HG02678 (cell line): ENCODE results near the gene CKMT2.

Experiments used
- ATAC-seq: cut with Tn5 transposase; IDR thresholded peaks from one replicate; pipeline ENCODE4 v1.9.1; 2021; ENCODE audit warnings: mild to moderate bottlenecking, moderate library complexity; ENCODE audit not compliant: unreplicated experiment

The CKMT2 gene

DNA sequence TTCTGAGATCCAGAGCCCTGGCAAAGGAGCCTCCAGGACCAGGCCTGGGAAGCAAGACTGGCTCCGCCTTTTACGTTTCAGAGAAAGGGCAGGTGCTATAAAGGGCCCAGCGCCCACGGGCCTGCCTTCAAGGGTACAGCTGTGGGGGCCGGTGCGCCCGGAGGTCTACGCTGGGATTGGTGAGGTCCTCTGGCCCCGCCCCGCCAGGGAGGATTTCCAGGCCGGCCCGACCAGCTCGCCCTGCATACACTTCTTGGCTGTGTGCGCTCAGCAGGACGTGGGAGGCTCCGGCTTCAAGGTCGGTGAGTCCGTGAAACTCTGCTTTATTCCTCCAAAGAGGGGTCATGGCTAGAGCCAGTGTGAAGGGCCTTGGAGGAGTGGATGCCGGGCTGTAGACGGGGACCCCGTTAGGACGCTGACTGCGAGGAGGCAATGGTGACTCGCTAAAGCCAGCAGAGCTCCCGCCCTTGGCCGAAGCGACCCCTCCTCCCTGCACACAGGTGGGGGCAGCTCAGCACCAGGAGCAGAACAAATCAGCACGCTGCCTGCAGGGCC, at the start of gene CKMT2:
TSS of gene CKMT2 (plus strand) at position 243 of the 555 bp plus-strand sequence. CDS start 17,811 bp downstream, outside the sequence.
- no peak for ATAC-seq

DNA sequence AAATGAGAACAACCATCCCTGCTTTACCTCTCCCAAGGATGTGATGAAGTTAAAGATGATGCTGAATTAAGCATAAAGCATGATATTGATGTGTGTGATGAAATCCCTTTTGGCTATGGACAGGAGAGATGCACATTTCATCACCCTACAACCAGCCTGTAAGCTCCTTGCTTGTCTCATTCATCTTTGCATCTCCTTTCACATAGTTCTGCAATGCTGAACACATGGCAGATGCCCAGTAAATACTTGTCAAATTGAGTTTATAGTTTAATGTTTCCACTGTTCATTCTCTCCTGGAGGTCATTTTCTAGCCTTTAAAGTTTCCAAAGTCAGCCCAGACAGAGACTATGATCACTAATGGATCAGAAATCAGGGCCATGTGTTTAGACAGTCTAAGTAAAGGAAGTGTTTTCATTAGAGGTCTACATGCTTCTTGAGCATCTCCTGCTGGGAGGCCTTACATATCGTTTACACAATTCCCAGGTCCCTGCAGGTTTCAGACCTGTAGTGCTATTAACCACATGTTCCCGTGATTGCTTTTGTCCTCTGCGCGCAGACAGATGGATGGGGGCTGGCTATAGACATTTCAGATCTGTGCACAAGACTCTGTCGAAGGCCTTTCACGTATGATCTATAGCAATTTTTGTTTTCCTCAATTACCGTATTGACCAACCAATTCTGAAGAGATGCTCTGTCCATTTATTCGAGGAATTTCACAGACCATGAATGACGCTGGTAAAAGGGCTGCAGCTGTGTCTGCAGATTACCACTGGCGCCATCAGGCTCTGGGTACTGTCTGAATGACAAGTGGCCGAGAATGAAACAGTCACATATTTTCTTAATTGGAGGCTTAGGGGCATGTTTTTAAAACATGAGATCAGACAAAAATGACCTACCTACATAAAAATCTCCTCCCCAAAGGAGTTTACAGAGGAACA, 49.0 kb upstream of the CKMT2 start:
- ATAC-seq = no peak

DNA sequence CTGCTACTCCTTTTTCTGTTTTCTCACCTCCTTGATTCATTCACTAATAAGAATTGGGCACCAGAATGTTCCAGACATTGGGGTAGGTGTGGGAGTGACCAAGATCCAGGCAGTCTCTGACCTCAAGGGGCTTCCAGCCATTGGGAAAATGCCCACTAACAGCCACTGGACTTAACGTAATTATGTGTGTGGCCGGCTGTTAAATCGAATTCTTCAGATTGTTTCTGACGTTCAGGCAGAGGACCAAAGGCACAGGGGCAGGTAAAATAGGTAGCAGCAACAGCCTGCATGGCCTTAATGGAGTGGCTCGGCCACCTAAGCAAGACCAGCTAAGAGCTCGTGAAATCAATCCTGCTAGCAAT, 48.4 kb upstream of the CKMT2 start:
- no peak for ATAC-seq

DNA sequence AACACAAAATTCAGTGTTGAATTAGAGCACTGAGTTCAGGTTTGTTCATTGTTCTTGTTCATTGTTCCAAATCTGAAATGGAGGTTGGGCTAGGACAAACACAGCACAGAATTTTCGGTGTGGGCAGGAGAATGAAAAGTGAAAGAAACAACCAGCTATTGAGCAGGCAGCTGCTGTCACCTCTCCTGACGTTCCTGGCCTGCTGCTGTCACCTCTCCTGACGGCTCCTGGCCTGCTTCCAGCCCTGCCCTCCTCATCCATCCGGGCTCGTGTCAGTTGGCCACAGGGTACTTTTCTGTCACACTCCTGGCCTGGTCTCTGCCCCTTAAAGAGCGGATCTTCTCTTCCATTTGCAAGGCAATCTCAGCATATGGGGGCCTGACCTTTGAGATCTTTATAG, 45.2 kb upstream of the CKMT2 start:
- ATAC-seq = peak; percentile 56

DNA sequence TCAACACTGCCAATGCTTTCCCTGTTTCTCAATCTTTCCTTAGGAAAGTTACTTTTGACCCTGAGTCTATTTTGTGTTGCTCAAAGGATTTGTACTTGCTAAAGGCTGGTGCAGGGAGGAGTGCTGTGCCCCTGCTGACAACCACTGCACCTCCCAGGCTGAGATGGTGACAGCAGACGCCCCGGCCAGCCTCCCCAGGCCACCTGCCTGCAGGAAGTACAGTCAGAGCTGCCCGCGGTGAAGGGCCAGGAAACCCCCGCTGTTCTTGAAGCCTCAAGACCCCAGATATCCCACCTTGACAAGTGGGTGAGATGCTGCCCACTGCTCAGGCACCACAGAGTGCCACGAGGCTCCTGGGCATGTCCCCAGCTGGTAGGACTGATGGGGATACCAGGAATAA, 44.2 kb upstream of the CKMT2 start:
- ATAC-seq = no peak

DNA sequence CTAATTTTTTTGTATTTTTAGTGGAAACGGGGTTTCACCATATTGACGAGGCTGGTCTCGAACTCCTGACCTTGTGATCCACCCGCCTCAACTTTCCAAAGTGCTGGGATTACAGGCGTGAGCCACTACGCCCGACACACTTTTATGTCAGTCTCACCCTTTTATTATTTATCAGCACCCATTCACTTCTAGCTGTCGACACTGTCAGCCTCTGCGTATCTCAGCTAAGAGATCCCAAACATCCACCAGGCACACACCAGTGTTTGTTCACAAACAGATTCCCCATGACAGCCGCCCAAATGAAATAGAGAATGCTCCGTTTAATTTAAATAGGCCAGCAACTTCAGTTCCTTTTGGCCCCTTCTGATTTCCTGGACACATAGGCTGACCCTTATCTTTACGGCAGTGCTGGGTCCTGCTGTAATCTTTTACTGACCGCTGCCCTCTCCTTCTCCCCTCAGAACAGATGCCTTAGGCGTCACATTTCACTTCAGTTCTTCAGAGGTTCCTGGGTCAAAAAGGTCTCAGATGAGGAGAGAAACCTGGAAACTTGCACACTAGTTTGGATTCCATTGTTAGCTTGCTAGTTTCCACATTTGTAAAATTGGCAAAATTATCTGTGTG, 43.1 kb upstream of the CKMT2 start:
- no peak for ATAC-seq

DNA sequence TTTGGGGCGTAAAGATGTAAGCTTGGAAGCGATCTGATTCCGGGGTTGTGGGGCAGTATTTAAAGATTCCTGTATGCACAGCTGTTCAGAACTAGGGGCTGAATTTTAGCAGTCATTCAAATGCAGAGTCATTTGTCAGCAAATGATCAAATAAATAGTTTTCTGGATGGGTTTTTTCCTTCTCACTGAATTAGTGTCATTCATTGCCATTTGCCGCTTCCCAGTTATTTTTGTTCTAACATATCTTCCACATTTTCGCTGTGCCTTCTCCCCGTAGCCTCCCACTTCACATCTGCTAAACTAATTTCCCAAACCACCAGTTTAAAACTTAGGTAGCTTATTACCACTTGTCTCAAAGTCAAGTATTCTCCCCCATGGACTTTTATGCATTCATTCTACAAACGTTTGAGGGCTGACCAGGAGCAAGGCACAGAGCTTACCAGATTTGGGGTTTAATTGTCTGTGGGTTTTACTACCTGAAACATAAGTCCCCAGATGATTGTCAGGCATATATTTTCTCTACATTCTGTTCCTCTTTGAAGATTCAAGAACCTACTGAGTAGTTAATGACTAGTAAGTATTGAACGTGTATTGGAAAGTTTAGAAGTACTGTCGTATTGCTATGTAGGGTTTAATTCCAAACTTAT, 41.3 kb upstream of the CKMT2 start:
- ATAC-seq = no peak

DNA sequence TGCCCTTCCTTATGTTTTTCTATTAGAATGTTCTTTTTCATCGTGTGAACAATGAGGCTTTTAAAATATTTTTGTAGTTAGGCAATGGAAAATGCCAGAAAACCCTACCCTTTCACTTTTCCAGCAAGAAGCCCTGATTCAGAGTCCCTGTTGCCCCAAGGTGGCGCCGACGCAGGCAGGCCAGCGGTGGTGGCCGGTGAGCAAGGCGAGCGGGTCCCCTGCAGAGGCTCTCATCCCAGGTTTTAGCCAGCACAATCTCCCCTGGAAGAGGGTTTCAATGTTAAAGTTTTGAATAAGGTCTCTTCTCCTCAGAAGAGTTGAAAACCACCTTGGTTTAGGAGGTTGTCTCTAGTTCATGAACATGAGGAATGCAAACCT, 40.8 kb upstream of the CKMT2 start:
- ATAC-seq = no peak

DNA sequence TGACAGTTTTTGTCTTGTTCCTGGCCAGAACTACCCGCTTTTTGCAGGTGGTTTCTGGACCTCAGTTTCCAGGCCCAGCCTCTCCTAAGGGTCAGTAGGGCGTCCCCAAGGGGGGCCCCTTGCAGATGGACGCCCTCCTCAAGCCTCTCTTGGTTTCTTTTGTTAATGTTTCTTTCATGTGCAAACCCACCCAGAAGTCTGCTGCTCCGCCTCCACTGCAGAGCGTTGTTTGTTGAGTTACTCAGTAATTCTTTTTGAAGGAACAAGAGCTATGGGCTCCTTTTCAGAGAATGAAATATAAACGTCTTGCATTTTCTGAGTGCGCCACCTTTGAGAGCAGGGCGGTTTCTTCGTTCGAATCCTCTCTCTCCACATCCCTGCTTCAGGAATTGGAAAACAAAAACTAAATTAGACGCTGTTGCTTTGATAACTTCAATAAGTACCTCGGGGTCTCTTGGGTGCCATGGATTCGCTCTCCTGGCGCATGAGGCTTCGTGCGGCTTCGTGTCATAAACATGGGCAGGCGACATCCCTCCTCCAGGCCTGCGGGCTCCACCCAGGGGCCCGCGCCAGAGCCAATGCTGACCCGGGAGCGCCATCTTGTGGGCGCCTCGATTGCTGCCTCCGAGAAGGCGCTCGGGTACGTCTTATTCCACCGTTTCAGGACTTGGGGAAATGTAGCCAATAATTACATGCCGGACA, 38.3 kb upstream of the CKMT2 start:
- ATAC-seq = peak; percentile 96

DNA sequence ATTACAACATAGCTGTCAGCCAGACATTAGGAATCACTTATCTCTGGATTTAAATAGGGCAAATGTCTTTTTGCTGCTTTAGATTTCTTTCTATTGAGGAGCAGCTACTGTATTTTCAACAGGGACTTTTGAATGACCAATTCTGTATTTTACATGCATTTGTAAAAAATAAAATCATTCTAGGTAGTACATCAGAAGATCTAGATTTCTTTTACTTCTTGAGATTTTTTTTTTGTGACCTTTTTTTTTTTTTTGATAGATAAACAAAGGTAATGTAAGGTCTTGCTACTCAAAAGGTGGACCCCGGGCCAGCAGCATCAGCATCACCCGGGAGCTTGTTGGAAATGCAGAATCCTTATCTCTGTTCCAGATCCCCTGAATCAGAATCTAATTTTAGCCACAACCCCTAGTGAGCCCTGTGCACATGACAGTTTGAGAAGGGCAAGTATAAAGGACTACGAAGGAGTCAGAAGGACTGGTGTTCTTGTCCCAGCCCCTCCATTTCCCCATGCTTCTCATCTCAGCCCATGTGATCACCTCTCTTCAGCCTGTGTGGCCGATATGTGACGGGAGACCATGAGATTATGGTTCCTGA, 37.7 kb upstream of the CKMT2 start:
- no peak for ATAC-seq

DNA sequence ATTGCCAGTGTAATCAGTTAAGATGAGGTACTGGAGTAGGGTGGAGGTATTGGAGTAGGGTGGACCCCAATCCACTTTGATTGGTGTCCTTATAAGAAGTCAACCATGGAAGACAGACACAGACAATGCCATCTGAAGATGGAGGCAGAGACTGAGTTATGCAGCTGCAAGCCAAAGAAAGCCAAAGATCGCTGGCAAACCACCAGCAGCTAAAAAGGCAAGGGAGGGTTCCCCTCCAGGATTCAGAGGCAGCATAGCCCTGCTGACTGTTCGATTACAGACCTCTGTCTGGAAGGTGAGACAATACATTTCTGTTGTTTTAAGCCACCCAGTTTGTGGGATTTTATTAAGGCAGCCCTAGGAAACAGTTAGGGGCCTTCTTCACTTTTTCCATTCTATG, 30.5 kb upstream of the CKMT2 start:
- no peak for ATAC-seq

DNA sequence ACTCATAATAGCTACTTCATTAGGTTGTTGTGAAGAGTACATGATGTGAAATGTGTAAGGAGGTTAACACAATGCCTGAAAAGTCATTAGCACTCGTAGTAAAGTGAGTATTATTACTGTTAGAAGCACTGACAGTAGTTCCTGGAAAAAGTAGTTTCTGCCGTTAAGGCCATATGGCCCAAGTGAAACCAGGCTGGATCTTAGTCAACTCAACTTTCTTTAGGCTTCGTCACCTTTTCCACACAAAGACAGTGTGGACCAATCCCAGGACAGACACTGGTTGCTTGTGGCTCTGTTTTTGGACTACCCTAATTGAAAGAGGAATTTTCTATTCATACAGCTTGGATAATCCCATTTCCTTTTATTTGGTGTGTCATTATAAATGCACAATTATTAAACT, 29.4 kb upstream of the CKMT2 start:
- no peak for ATAC-seq

DNA sequence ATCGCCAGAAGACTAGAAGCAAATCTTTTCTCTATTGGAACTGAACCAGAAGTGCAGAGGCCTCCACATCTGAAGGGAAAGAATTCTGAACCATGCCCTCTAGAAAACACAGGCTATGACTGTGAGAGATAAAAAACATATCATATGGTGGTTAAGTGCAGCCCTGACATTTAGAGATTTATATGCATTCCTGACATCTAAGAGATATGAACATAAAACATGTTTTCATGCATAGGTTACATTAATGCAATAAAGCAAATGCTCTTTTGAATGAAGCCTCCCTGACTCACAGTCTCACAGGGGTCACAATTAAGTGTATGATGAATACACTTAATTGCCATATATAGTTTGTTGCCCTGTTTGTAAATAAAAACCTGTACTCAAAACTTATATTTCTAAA, 28.9 kb upstream of the CKMT2 start:
- ATAC-seq = no peak

DNA sequence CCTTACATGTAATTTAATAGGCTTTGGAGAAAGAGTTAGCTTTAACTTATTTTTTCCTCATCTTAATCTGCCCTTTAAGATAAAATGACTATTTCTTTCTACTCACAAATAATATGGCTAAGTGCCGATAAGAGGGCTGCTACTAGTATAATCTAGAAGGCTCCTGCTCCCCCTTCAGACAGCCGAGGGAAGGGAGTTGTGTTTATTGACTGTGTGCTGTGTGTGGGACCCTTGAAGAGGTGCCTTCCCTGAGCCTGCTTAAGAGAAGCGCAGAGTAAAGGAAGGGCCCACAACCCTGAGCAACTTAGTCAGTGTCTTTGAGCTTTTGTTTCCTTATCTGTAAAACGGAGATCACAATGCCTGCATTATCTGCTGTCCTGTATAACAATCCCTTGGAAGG, 28.1 kb upstream of the CKMT2 start:
- ATAC-seq = no peak

DNA sequence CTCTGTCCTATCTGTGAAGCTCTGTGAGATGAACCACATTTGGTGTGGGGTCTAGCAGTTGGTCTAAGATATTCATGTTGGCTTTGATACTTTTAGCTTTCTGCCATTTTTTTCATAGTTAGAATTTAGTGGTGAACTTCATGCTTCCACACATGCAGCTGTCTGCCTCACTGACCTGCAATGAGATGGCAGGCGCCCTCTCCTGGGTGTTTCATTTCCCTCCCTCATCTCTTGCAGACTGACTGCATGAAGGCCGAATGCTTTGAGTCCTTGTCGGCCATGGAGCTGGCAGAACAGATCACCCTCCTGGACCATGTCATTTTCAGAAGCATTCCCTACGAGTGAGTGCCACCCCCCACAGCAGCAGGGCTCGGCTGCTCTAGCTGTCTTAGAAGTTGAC, 26.1 kb upstream of the CKMT2 start:
- ATAC-seq = no peak

DNA sequence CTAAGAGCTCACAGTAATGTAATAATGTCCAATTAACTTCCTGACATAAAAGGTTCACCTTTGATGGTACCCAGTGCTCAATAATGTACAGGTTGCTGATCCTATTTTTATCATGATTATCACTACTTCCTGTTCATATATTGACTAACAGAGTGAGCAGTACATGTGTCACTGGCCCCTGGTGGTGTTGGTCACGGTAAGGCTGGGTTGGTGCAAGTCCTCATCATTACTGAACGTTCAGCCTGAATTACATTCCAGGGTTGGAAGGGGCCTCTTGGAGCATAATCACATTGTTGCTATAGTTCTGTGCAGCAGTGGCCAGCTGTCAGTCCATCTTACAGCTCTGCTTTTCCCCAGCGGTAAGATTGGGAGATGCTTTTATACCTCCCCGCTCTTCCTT, 24.2 kb upstream of the CKMT2 start:
- no peak for ATAC-seq

DNA sequence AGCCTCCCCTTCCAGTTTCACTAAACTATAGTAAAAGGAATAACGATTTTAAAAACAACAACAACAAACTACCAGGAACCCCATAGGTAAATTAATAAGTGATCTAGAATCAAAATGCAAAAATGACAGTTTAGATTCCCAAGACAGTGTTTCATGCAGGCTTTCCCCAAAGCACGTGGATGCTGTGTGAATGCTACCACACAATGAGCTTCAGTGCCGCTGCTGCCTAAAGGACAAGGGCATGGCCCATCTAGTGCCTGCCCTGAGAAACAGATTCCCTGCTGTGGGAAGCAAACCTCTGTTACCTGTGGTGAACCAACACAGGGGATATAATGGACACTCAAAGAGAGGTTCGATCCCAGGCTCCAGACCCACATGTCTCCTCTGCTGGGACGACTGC, 23.7 kb upstream of the CKMT2 start:
- no peak for ATAC-seq

DNA sequence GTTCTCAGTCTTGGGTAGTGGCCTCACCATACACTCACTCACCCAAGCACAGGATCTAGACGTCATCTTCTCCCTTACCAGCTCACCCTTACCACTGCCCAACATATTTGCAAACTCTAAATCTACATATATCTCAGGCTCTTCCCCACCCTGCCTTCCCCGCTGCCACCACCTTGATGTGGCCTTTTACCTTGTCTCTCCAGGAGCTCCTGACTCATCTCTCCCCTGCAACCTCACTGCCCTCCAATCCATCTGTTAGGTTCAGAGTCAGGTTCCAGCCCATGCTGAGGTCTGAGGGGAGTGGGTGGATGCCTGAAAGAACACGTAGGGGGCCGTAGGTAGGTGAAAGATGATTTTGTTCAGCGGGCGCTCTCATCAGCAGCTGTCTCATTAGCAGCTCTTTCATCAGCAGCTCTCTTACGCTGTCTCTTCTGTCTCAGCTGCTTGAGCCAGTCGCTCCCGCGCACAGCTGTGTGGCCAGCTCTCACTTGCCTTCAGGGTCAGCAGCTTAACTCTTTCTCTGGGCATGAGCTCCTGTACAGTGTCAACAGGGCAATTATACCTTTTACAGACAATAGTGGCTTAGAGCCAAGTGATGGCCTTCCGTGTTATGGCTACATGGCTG, 23.1 kb upstream of the CKMT2 start:
- no peak for ATAC-seq

DNA sequence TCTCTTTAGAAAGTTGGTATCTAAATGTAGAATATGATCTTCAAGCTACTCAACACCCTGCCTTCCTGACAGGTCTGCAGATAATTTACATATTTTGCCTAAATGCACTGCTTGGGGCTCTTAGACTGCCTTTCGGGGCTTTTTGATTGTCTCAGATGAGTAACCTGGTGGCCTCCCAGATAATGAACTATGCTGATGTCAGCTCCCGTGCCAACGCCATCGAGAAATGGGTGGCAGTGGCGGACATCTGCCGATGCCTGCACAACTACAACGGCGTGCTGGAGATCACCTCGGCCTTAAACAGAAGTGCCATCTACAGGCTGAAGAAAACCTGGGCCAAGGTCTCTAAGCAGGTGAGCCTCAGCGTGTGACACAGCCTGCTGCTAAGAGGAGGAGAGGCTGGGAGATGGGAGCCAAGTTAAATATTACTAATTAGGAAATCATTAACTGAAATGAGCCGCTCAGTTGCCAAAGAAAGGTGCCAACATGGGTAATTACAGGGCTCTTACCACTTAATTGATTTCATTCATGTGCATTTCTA, 20.8 kb upstream of the CKMT2 start:
- peak; percentile 43 for ATAC-seq

DNA sequence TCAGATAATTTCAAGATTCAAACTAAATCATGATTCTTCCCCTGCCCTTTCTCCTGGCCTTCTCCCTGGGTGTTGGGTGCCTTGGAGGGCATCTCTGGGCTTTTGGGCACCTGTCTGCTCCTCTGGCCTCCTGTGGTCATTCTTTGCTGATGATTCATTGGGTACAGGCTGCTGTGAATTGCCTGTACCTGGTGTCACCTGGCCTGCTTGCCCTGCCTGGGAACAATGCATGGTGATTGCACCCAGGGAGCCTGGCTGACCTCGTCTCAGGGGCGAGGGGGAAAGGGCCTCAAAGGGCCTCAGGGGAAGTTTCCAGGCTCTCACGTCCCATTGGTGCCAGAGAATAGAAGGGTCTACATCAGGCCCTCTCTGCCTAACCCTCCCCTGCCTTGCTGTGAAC, 20.1 kb upstream of the CKMT2 start:
- ATAC-seq = no peak
